GM21619 (cell line): ENCODE results near the gene ZC3H7A.

Experiments used
- ATAC-seq: cut with Tn5 transposase; IDR thresholded peaks from one replicate; pipeline ENCODE4 v1.9.1; 2021; ENCODE audit not compliant: unreplicated experiment

Gene ZC3H7A

DNA sequence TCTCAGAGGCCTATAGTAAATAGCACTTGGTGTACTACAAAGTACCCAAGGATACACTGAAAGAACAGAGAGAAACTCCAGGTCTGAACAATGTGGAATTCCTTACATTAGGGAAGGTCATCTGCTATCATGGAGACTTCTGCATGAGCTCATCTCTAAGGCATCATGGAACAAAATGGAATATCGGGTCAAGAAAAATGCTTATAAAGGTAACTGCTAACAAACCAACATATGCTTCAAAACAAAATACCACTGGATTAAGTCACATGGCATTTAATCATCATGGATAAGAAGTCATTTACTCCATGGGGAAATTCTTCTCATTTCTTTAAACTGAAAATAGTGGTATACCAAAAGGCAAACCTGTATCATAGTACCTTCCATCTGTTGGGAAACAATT is 88.6 kb downstream of the ZC3H7A start:
- no peak for ATAC-seq

DNA sequence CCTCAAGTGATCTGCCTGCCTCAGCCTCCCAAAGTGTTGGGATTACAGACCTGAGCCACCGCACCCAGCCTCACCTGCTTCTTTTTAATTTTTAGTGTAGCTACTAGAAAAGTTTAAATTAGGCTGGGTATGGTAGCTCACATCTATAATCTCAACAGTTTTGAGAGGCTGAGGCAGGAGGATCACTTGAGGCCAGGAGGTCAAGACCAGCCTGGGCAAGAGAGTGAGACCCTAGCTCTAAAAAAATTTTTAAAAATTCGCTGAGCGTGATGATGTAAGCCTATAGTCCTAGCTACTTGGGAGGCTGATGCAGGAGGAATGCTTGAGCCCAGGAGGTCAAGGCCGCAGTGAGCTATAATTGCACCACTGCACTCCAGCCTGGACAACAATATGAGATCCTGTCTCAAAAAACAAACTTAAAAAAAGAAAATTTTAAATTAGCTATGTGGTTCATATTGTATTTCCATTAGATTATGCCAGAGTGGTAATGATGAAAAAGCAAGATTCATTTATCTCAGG is 89.3 kb downstream of the ZC3H7A start:
- ATAC-seq, result no peak

DNA sequence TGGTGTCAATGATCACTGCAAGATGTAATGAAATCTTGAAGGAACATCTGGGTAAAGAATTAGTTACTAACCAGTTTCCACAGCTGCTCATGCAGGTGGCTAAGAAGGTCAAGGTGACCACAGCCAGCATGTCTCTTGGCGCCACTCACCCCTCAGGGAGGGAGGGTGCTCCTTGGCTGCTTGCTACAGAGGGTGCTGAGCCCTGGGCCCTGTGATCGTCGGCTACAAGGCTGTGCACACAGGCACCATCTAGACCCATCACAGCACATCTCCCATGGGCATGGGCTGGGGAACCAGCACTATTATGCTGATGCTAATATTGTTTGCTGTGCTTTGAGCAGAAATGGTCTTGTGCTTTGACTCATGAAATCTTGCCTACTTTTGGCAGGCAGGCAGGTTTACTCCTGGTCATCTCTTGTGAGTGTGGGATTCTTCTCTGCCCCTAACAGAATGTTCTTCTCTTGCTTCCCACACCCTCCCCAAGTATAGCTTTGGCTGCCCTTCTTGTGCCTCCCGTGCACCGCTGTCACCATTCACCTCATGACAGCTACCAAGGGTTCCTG is 90.8 kb downstream of the ZC3H7A start:
- no peak for ATAC-seq

DNA sequence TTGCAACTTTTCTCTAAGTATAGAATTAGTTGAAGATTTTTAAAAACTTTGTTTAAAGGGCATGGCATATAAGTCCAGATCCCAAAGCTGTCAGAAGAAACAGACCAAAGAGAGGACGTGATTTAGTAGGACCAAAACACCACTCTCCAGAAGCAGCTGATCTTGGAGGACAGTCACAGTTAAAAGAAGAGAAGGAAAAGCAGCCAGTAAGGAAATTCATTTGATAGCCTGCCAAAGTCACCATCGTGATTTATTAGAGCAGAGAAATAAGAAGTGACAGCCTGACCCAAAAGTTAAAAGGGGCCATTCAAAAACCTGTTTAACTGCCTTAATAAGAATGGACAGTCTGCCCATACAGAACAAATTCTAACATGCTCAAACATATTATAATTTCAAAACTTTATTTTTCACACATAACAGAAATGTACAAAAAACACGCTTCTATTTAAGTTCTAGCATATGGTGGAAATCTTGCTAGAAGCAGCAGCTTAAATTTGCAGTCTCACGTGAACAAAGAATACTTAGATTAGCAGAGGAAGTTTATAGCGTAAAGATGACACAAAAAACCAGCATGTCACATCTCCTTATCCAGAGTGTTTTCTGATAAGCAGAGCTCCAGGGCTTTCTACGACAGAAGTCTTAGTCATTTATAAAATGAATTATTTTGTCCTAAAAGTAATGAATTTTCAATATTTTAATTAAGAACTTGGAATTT is 91.6 kb downstream of the ZC3H7A start:
- no peak for ATAC-seq
